T-helper 17 cell (primary cell): ENCODE results near the gene RAB18. TPM values are rescaled to one million over a fixed set of nuclear protein-coding genes. Genes with fewer than 3 reads are reported as not detected.

Experiments used
- ATAC-seq: fragments of 150-1000 bp; cut with Tn5 transposase; 2 replicates; pipeline ENCODE4 v1.10.0; 2021; ENCODE audit warnings: mild to moderate bottlenecking, moderate library complexity
- DNase-seq, 3 donors: peaks; one replicate each; pipeline versions ENCODE4 v3.0.0 to v3.0.0-alpha.2; 2020 to 2021
- H3K9me3 ChIP-seq: one replicate; pipeline ENCODE4 v1.7.0; 2013; ENCODE audit warnings: low read length, mild to moderate bottlenecking; ENCODE audit not compliant: control insufficient read depth, poor library complexity, severe bottlenecking
- H3K27ac Mint-ChIP-seq: one replicate; pipeline ENCODE4 v1.8.0; 2022; ENCODE audit warnings: mild to moderate bottlenecking, moderate library complexity, mixed read lengths
- H3K27me3 Mint-ChIP-seq: one replicate; pipeline ENCODE4 v1.8.0; 2022; ENCODE audit warnings: mixed read lengths
- H3K36me3 Mint-ChIP-seq: one replicate; pipeline ENCODE4 v1.8.0; 2022; ENCODE audit warnings: low read depth, mixed read lengths
- H3K4me1 Mint-ChIP-seq: one replicate; pipeline ENCODE4 v1.8.0; 2022; ENCODE audit warnings: mild to moderate bottlenecking, mixed read lengths
- H3K4me3 Mint-ChIP-seq: one replicate; pipeline ENCODE4 v1.8.0; 2022; ENCODE audit warnings: mild to moderate bottlenecking, moderate library complexity, mixed read lengths
- total RNA-seq, 4 donors: library from RNA in 2 of 4; stranded (reverse) in 2 of 4; gene quantifications; one replicate each; pipeline ENCODE4 v1.2.3 and lab custom pipeline; 2022 to 2026

Gene RAB18
- total RNA-seq, 2 donors from 2014 or later, result 101 to 112 TPM

GRCh38 chr10:27578316-27578715, 74.2 kb downstream of the RAB18 start:
- no peaks in the 10 kb centered on the region for H3K27me3 Mint-ChIP-seq
- DNase-seq (no peak), ATAC-seq (no peak)
- no peak overlapping the region for H3K4me3 Mint-ChIP-seq
- peaks cover 4% of the 10 kb centered on the region for H3K36me3 Mint-ChIP-seq
- H3K4me1 Mint-ChIP-seq, result no peaks in the 10 kb centered on the region
- H3K9me3 ChIP-seq, result no peaks in the 10 kb centered on the region
- no peak overlapping the region for H3K27ac Mint-ChIP-seq

- no peak overlapping the region for H3K4me3 Mint-ChIP-seq
- peaks cover under 1% of the 10 kb centered on the region for H3K36me3 Mint-ChIP-seq
- no peak overlapping the region for H3K27ac Mint-ChIP-seq
- no peaks in the 10 kb centered on the region for H3K4me1 Mint-ChIP-seq
- no peaks in the 10 kb centered on the region for H3K27me3 Mint-ChIP-seq
- no peaks in the 10 kb centered on the region for H3K9me3 ChIP-seq
- no peak for ATAC-seq
- DNase-seq, result no peak
These were observed 77.1 kb downstream of the RAB18 start for GRCh38 chr10:27581225-27581624.

GRCh38 chr10:27584302-27584701, 80.2 kb downstream of the RAB18 start:
- H3K36me3 Mint-ChIP-seq, result peaks cover 2% of the 10 kb centered on the region
- H3K4me1 Mint-ChIP-seq, result no peaks in the 10 kb centered on the region
- no peaks in the 10 kb centered on the region for H3K27me3 Mint-ChIP-seq
- H3K27ac Mint-ChIP-seq, result no peak overlapping the region
- ATAC-seq (no peak), DNase-seq (no peak)
- no peaks in the 10 kb centered on the region for H3K9me3 ChIP-seq
- no peak overlapping the region for H3K4me3 Mint-ChIP-seq

Other genes starting within 250 kb of the RAB18 start
- gene MKX, start 241.5 kb downstream of the RAB18 start, total RNA-seq, result not detected